GM19043 (cell line): ENCODE results near the gene METRN.
"Not testable (repeated sequence)": the region's sequence is repeated elsewhere in the genome, so short reads cannot be mapped to it uniquely, and the experiment has no call there.

Experiments
- ATAC-seq: cut with Tn5 transposase; IDR thresholded peaks from one replicate; pipeline ENCODE4 v1.9.1; 2021; ENCODE audit warnings: low read depth; ENCODE audit not compliant: unreplicated experiment

Gene METRN

GRCh38 chr16:751152-752006 lies 36.5 kb downstream of the METRN start:
- no peak for ATAC-seq

DNA sequence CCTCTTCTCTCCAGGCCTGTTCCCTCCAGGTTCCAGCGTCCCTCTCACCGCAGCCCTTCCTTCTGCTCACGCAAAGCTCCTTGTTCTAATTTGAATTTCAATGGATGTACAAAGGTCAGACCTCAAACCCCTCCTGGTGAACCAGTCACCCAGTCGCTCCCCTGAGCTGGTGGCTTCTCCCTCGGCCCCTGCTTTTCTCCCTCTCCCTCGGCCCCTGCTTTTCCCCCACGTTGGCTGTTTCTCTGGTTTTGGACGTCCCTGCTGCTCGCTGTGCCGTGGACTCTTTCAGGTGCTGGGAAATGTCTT lies 37.0 kb downstream of the METRN start:
- no peak for ATAC-seq

GRCh38 chr16:754121-754607 lies 39.2 kb downstream of the METRN start:
- ATAC-seq, result not testable (repeated sequence)

DNA sequence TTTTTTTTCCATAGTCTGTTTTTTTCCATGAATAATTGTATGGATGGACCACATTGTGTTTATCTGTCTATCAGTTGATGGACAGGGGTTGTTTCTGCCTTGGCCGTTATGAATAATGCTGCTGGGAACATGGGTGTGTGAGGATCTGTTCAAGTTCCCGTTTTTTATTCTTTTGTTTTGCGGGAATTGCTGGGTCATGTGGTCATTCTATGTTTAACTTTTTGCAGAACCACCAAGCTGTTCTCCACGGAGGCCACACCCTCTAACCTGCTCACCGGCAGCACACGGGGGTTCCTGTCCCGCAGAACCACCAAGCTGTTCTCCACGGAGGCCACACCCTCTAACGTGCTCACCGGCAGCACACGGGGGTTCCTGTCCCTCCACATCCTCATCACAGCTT lies 39.7 kb downstream of the METRN start:
- ATAC-seq, result no peak

GRCh38 chr16:756428-756827 lies 41.5 kb downstream of the METRN start:
- ATAC-seq, result no peak

DNA sequence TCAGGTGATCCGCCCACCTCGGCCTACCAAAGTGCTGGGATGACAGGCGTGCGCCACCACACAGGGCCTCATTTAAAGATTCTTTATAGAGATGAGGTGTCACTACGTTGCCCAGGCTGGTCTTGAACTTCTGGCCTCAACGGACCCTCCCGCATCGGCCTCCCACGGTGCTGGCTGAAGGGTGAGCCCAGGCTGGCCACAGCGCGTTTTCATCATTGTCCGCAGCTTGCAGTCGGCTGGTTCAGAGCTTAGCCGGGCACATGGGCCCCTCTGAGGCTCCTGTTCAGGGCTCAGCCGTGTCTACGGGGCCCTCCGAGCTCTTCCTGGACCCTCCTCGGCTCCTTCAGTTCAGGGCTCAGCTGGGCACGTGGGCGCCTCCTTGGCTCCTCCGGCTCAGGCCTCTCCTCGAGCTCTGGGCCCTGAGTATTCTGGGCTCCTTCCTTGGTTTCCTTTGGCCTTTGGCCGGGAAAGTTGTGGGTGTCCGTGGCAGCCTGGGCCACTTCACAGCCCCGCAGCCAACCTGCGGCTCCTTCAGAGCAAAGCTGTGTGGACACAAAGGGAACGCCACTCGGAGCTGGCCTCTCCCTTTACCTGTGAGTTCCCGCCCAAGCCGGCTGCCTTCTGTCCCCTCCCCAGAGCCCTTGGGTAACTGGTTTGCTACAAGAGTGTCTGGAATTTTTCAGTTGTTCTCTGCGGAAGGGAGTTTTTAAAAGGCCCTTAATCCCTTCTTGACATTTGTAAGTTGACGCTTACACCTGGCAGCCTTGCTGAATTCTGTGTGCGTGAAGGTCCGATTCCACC lies 44.4 kb downstream of the METRN start:
- ATAC-seq, result no peak

DNA sequence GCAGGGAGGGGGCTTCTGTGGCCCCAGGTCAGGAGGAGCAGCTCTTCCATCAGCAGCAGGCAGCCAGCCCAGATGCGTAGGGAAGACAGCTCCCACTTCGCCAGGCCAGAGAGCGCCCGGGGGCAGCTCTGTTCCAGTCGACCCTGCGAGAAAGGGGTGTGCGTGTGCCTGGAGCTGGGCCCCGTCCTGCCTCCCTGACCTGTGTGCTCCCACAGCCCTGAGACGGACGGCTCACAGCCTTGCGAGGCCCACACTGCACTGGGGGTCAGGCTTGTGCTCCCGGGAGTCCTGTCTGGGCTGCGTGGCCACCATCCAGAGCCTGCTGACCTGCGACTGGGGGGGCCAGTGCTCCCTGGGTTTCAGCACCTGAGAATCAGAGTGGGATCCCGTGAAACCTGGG lies 45.1 kb downstream of the METRN start:
- ATAC-seq, result no peak

GRCh38 chr16:760545-761343 lies 45.8 kb downstream of the METRN start, which contains the start of gene MSLN:
MSLN (plus strand) TSS chr16:760734; CDS start chr16:762681, 1,947 bp downstream.
- no peak for ATAC-seq

DNA sequence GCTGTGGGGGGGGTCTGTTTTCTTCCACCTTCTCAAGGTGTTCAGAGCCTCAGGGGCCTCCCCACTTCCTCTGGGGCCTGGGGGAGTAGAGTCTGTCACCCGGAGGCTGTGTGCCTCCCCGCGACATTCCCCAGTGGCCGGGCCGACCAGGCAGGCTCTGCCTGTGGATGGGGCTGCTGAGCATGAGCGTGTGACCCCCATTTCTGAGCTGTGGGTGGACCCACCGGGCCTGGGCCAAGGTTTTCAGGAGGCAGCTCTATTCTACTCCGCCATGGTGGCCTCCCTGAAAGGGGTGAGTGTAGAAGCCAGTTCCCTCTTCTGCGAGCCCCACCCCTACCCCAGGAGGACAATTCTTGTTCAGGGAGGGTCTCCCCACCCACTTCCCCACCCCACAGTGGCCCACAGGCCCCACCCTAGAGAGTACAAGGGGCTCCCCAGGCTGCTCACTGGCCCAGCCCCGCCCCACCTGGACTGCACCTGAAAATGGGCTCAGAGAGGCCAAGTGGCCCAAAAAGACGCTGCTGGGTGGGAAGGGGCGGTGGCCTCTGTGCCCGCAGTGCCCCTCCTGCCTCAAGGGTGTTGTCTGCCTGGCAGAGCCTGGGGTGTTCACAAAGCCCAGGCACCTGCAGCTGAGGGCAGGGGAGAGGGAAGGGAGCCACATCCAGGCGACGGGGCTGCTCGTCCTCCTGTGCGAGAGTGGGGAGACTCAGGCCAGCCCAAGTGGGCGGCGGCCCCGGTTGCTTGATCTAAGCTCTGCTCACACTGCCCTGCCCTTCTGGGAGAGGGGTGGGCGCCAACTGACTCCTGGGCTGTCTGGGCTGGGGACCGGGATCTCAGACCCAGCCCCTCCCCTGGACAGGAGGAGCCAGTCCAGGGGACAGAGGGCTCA lies 47.0 kb downstream of the METRN start:
- no peak for ATAC-seq

- ATAC-seq, result no peak
These were observed 47.8 kb downstream of the METRN start for GRCh38 chr16:762595-763268.

DNA sequence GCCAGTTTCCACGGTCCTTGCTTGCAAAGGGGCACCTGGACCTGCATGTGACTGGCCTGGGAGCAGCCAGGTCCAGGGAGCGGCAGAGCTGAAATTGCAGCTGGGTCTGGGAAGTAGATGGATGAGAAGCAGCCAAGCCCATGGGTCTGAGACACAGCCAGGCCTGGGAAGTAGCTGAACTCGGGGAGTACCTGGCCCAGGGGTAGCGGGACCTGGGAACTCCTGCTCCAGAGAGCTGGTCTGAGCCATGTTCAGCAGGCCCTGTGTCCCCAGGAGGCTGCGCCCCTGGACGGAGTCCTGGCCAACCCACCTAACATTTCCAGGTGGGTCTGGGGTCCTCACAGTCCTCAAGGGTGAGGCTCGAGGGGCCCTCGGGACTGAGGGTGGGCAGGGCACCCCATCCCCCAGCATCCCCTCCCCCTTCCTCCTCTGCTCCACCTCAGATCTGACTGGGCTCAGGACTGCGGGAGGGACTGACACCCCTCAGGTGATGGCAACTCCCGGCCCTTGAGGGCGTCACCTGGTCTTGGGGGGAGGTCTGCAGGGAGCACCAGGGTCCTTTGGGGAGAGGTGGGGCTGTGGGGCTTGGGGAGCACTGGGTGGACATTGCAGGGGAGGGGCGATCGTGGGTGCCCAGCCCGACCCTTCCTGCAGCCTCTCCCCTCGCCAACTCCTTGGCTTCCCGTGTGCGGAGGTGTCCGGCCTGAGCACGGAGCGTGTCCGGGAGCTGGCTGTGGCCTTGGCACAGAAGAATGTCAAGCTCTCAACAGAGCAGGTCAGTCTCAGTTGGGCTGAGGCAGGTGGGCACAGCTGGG lies 48.7 kb downstream of the METRN start:
- ATAC-seq, result no peak

DNA sequence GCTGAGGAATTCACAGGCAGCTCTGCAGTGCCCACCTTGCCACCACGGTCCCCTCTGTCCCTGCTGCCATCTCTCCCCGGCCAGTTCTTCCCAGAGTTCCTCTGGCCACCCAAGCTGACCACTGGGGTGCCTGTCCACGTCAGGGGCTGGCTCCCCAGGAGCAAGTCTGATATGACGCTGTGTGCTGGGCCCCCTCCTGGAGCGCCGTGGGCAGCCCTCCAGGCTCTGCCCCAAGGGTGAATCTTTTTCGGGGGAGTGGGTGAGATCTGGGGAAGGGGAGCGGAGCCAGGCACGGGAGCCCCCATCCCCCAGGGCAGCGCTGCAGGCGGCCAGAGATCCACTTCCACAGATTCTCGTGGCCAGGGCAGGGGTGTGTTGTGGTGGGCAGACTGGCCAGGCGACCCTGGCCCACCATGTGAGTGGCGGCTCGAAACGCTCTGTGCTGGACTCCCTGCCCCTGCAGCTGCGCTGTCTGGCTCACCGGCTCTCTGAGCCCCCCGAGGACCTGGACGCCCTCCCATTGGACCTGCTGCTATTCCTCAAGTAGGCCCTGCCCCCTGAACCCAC lies 49.3 kb downstream of the METRN start:
- no peak for ATAC-seq

DNA sequence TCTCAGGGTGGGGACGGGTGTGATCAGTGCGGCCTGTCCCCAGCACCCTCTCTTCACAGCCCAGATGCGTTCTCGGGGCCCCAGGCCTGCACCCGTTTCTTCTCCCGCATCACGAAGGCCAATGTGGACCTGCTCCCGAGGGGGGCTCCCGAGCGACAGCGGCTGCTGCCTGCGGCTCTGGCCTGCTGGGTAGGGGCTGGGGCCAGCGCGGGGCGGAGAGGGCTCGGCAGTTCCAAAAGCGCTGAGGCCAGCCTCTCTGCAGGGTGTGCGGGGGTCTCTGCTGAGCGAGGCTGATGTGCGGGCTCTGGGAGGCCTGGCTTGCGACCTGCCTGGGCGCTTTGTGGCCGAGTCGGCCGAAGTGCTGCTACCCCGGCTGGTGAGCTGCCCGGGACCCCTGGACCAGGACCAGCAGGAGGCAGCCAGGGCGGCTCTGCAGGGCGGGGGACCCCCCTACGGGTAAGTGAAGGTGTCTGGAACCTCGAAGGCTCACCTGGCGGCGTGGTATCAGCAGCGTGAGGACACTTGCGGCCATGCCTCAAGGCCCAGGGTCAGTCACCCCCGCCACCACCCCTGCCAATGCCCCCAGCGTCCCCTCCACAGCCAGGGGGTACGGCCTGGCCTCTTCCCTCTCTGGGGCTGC lies 50.0 kb downstream of the METRN start:
- no peak for ATAC-seq

- no peak for ATAC-seq
These were observed 50.6 kb downstream of the METRN start for GRCh38 chr16:765488-765865.

DNA sequence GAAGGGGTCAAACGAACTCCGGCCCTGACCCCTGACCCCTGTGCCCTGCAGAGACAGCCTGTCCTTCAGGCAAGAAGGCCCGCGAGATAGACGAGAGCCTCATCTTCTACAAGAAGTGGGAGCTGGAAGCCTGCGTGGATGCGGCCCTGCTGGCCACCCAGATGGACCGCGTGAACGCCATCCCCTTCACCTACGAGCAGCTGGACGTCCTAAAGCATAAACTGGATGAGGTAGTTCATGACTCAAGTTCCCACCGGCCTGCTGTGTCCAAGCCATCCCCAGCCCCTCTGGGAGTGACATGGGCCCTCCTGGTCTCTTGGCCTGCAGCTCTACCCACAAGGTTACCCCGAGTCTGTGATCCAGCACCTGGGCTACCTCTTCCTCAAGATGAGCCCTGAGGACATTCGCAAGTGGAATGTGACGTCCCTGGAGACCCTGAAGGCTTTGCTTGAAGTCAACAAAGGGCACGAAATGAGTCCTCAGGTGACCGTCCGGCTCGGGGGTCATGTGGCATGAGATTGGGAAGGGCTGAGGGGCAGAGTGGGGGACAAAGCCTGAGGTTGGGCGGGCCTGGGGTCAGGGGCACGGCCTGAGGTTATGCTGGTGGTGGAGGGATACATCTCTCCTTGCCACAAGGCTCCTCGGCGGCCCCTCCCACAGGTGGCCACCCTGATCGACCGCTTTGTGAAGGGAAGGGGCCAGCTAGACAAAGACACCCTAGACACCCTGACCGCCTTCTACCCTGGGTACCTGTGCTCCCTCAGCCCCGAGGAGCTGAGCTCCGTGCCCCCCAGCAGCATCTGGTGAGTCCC lies 51.3 kb downstream of the METRN start:
- ATAC-seq, result no peak

DNA sequence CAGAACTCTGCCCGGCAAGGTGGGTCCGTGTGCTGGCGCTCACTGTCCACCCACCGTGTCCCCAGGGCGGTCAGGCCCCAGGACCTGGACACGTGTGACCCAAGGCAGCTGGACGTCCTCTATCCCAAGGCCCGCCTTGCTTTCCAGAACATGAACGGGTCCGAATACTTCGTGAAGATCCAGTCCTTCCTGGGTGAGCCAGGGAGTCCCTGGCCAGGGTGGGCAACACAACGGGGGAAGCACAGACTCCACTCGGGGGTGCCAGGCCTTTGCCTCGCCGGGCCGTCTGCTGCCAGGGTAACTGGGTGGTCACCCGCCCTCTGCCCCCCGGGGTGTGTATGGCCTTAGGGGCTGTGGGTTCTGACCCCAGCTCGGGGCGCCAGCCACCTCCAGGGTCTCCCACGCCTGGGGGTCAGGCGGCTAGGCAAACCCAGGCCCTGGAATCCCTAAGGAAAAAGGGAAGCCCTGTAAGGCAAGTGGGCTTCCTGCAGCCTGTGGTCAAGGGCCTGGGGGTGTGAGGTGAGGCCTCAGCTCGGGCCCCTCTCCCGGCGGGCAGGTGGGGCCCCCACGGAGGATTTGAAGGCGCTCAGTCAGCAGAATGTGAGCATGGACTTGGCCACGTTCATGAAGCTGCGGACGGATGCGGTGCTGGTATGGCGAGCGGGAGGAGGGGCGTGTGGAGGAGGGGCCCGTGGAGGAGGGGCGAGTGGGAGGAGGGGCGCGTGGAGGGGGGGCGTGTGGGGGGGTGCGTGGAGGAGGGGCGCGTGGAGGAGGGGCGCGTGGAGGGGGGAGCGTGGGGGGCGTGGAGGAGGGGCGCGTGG lies 52.1 kb downstream of the METRN start:
- no peak for ATAC-seq
